ENCODE data around the gene PRPF19. TPM values are rescaled to one million over a fixed set of nuclear protein-coding genes. Genes with fewer than 3 reads are reported as not detected.

The PRPF19 gene
- total RNA-seq, 4 donors from 2014 or later: 35.7 to 63.0 (median 57.1) TPM

DNA sequence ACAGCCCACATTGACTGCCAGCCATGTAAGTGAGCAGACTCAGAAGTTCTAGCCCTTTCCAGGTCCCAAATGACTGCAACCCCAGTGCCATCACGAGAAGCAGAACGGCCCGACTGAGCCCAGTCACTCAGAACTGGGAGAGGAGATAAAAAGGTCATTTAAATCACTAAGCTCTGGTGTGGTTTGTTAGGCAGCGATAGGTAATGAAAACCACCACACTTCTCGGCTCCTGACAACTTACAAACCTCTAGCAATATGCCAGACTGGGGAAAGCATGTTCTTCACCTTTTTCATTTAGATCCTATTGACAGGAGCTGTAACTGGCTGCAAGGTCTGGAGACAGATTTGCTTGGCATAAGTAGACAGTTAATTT, 38.9 kb upstream of the PRPF19 start:
- 97% methylated on average over 4 of the region's 5 CpGs for WGBS

DNA sequence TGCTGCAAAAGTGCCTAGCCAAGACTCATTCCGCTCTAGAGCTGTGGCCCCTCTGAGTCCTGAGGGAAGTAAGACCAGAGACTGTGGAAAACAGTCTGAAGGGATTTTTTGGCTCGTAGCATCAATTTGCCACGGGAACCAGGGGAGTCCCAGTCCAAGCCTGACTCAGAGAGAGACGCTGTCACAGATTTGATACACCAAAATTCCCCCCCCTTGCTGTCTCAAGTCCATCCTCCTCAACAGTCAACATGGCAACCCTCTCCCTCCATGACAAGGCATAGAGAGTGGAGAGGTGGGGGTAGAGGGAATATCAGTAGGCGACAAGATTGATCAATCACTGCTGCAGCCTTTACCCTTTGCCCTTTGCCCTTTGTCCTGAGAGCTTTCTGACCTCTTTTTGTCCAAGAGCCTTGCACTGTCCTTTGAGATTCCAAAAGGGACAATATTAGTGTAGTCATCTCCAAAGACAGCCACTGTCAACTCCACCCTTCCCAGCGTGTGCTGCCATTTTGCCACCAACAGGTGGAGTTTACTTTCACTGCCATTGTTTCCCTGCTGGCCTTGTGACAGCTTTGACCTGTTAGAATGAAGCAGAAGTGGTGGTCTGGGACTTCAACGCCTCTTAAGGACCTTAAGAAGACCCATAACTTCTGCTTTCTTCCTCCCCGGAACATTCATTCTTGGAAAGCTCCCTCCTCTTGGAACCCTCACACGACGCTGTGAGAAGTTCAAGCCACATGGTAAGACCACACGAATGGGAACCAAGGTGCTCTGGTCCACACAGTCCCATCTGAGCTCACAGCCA, 38.3 kb upstream of the PRPF19 start:
- Histone ChIP-seq H3K4me3 (no peak overlapping the region), H3K27ac (replicated peaks in 1 of 4) (no peak overlapping the region), H3K27me3 (no peaks in the 10 kb centered on the region), H3K36me3 (peaks cover 5 to 69% (median 59%) of the 10 kb centered on the region in 4 donors), H3K9me3 (no peaks in the 10 kb centered on the region), H3K4me1 (peaks cover 11 to 46% (median 18%) of the 10 kb centered on the region in 4 donors)
- DNase-seq (ENCODE audit: extremely low spot score): no peak
- 82% methylated on average over 11 of the region's 11 CpGs for WGBS
- intact Hi-C loops (cut with DNase I): no loop called here
- TF ChIP-seq, protein P1, sequence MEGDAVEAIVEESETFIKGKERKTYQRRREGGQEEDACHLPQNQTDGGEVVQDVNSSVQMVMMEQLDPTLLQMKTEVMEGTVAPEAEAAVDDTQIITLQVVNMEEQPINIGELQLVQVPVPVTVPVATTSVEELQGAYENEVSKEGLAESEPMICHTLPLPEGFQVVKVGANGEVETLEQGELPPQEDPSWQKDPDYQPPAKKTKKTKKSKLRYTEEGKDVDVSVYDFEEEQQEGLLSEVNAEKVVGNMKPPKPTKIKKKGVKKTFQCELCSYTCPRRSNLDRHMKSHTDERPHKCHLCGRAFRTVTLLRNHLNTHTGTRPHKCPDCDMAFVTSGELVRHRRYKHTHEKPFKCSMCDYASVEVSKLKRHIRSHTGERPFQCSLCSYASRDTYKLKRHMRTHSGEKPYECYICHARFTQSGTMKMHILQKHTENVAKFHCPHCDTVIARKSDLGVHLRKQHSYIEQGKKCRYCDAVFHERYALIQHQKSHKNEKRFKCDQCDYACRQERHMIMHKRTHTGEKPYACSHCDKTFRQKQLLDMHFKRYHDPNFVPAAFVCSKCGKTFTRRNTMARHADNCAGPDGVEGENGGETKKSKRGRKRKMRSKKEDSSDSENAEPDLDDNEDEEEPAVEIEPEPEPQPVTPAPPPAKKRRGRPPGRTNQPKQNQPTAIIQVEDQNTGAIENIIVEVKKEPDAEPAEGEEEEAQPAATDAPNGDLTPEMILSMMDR (IDR thresholded peaks at IDR 0.05): no peak
- TF ChIP-seq EP300 (IDR thresholded peaks at IDR 0.05) (no peak), POLR2A (IDR thresholded peaks at IDR 0.05; ENCODE audit: low read depth) (no peak), POLR2AphosphoS5 (IDR thresholded peaks at IDR 0.05) (no peak)

More for the DNA sequence above, 38.9 kb upstream of the PRPF19 start:
- Histone ChIP-seq H3K4me1 (peaks cover 11 to 52% (median 23%) of the 10 kb centered on the region in 4 donors), H3K27me3 (no peaks in the 10 kb centered on the region), H3K4me3 (no peak overlapping the region), H3K36me3 (peaks cover 5 to 63% (median 56%) of the 10 kb centered on the region in 4 donors), H3K9me3 (no peaks in the 10 kb centered on the region), H3K27ac (replicated peaks in 1 of 4) (no peak overlapping the region)
- intact Hi-C loops (cut with DNase I): no loop called here
- no peak for DNase-seq (ENCODE audit: extremely low spot score)
- no peak for TF ChIP-seq POLR2A (IDR thresholded peaks at IDR 0.05; ENCODE audit: low read depth)
- TF ChIP-seq, protein P1 (IDR thresholded peaks at IDR 0.05): no peak
- TF ChIP-seq EP300 (IDR thresholded peaks at IDR 0.05): no peak
- no peak for TF ChIP-seq POLR2AphosphoS5 (IDR thresholded peaks at IDR 0.05)

DNA sequence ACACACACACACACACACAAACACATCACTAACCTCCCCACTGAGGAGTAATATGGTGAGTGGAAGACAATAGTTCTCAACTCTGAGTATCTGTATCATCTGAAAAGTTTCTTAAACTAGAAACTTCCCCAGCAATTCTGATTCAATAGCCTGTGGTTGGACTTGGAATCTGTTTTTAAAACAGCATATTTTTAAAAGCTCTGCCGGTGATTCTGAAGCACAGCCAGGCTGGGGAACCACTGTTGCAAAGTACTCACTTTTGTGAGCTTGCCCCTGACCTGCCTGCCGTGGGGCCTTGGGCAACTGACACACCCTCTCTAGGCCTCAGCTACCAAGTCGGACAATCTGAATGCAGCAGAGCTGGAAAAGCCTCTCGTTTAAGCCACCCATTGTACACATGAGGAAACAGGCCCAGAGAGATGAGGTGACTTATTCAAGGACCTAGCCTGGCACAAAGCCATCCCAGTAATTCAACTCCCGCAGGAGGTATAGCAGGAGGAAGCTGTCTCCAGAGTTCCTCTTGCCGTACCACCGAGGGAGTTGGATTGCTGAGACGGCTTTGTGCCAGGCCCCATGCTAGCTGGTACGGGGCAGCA, 36.7 kb upstream of the PRPF19 start:
- no peak overlapping the region for H3K27ac ChIP-seq (replicated peaks in 1 of 4)
- 35% methylated on average over 2 of the region's 9 CpGs for WGBS
- no peak for DNase-seq (ENCODE audit: extremely low spot score)
- TF ChIP-seq POLR2AphosphoS5 (IDR thresholded peaks at IDR 0.05) (no peak), POLR2A (IDR thresholded peaks at IDR 0.05; ENCODE audit: low read depth) (no peak)
- TF ChIP-seq, protein P1 (IDR thresholded peaks at IDR 0.05): no peak
- peaks cover 6 to 32% (median 7%) of the 10 kb centered on the region in 4 donors for H3K4me1 ChIP-seq
- peaks cover 5 to 85% (median 71%) of the 10 kb centered on the region in 4 donors for H3K36me3 ChIP-seq
- intact Hi-C loops (cut with DNase I): no loop called here
- H3K4me3 ChIP-seq: no peak overlapping the region
- no peaks in the 10 kb centered on the region for H3K27me3 ChIP-seq
- H3K9me3 ChIP-seq: no peaks in the 10 kb centered on the region

DNA sequence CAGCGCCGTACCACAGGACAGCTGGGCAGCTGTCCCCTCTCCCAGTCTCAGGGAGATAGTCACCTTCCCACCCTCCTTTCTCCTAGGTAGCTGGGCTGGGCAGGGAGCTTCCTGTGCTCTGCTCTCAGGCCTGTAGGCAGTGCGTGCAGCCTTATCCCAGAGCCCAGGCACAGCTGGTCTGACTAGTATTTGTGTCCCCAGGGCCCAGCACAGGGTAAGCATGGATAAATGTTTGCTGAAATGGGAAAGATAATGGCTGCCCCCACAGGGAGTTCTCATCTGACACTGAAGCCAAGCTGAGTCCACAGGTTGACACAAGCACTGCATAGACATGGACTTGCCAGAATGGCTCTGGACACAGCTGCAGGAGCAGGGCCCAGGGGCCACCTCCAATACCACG, 35.8 kb upstream of the PRPF19 start:
- intact Hi-C loops (cut with DNase I): no loop called here
- Histone ChIP-seq H3K36me3 (peaks cover 5 to 90% (median 73%) of the 10 kb centered on the region in 4 donors), H3K27ac (replicated peaks in 1 of 4) (no peak overlapping the region), H3K4me3 (no peak overlapping the region), H3K27me3 (no peaks in the 10 kb centered on the region), H3K4me1 (peaks cover 0 to 29% (median 5%) of the 10 kb centered on the region in 4 donors), H3K9me3 (no peaks in the 10 kb centered on the region)
- 97% methylated on average over 4 of the region's 4 CpGs for WGBS
- TF ChIP-seq EP300 (IDR thresholded peaks at IDR 0.05): no peak
- TF ChIP-seq, protein P1 (IDR thresholded peaks at IDR 0.05): no peak
- no peak for TF ChIP-seq POLR2AphosphoS5 (IDR thresholded peaks at IDR 0.05)
- no peak for TF ChIP-seq POLR2A (IDR thresholded peaks at IDR 0.05; ENCODE audit: low read depth)
- DNase-seq (ENCODE audit: extremely low spot score): no peak

Measured in esophagus muscularis mucosa (tissue), 4 donors.